Measurements from ENCODE around the gene POMT1.
"Not testable (repeated sequence)": the region's sequence is repeated elsewhere in the genome, so short reads cannot be mapped to it uniquely, and the experiment has no call there.

POMT1 gene

DNA sequence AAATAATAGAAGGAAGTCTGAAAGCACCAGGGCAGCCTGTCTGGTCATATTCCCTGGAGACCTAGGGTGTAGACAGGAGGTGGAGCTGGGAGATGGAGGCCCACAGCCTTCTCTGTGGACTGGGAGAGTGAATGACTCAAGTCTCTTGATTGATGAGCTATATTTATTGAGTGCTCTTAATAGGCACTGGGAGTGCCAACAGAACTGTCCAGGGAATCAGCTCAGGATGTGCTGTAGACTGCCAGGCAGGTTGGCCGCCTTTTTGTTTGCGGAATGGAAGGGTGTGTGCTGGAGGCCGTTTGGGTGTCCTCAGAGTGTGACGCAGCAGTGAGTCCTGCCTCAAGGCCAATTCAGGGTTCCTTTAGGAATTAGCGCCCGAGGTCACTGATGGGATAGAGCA, 33.4 kb upstream of the POMT1 start:
- Histone ChIP-seq H3K27me3 (ENCODE audit: low read depth, low read length) (no peaks in the 10 kb centered on the region), H3K4me3 (ENCODE audit: low read depth in 1 of 2, low read length in 2 of 2) (no peak overlapping the region), H3K36me3 (ENCODE audit: control insufficient read depth in 1 of 2, insufficient read depth in 2 of 2, low read length in 2 of 2) (peaks cover 69 to 83% of the 10 kb centered on the region in 2 donors), H3K27ac (ENCODE audit: low read length) (no peak overlapping the region), H3K4me1 (ENCODE audit: control insufficient read depth in 1 of 2, insufficient read depth in 2 of 2, low read length in 2 of 2) (no peaks in the 10 kb centered on the region), H3K9me3 (ENCODE audit: control insufficient read depth in 1 of 2, low read length in 2 of 2) (no peaks in the 10 kb centered on the region)

DNA sequence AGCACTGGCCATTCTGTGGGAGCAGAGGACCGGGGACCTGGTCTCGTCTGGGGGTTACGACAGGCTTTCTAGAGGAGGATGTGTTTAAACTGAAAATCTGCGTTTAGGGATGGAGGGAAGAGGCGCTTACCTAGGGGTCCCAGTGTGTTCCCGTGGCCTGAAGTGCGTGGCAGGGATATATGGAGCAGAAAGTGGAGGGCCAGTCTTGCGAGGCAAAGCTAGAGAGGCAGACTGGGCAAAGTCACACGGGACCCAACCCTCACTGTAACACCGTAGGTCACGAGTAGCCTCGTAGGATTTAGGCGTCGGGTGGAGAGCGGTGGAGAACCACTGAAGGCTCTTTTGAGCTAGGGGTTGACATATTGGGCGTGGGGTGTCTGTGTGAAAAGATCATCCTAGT, 32.8 kb upstream of the POMT1 start:
- no peak overlapping the region for H3K27ac ChIP-seq (ENCODE audit: low read length)
- peaks cover 72 to 83% of the 10 kb centered on the region in 2 donors for H3K36me3 ChIP-seq (ENCODE audit: control insufficient read depth in 1 of 2, insufficient read depth in 2 of 2, low read length in 2 of 2)
- H3K9me3 ChIP-seq (ENCODE audit: control insufficient read depth in 1 of 2, low read length in 2 of 2), result no peaks in the 10 kb centered on the region
- no peak overlapping the region for H3K4me3 ChIP-seq (ENCODE audit: low read depth in 1 of 2, low read length in 2 of 2)
- H3K4me1 ChIP-seq (ENCODE audit: control insufficient read depth in 1 of 2, insufficient read depth in 2 of 2, low read length in 2 of 2), result no peaks in the 10 kb centered on the region
- no peaks in the 10 kb centered on the region for H3K27me3 ChIP-seq (ENCODE audit: low read depth, low read length)

DNA sequence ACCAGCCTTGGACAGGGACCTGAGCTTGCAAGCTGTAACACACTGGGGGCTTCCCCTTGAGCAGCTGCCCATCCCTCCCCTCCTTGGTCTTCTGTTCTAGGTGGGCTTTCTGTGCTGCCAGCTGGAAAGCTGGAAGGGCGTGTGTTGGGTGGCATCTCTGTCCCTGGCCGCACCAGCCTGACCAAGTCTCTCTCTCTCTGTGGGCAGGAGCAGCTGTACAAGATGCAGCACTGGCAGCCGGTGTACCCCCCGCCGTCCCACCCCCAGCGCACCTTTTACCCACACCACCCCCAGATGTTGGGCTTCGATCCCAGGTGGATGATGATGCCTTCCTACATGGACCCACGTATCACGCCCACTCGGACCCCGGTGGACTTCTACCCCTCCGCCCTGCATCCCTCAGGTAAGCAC, 32.1 kb upstream of the POMT1 start:
- Histone ChIP-seq H3K36me3 (ENCODE audit: control insufficient read depth in 1 of 2, insufficient read depth in 2 of 2, low read length in 2 of 2) (peaks cover 73 to 83% of the 10 kb centered on the region in 2 donors), H3K27me3 (ENCODE audit: low read depth, low read length) (no peaks in the 10 kb centered on the region), H3K4me3 (ENCODE audit: low read depth in 1 of 2, low read length in 2 of 2) (no peak overlapping the region), H3K9me3 (ENCODE audit: control insufficient read depth in 1 of 2, low read length in 2 of 2) (no peaks in the 10 kb centered on the region), H3K27ac (ENCODE audit: low read length) (no peak overlapping the region), H3K4me1 (ENCODE audit: control insufficient read depth in 1 of 2, insufficient read depth in 2 of 2, low read length in 2 of 2) (no peaks in the 10 kb centered on the region)

DNA sequence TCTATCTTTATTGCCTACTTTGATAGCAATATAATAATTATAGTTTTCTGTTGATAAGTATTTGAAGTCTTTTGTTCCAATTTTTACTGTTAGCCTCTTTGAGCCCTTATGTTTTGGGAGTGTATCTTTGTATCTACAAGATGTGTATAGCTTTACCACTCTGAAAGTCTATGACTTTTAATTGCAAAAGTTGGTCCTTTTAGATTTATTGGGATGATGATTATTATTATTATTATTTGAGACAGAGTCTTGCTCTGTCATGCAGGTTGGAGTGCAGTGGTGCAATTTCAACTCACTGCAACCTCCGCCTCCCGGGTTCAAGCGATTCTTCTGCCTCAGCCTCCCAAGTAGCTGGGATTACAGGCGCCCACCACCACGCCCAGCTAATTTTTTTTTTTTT, 30.6 kb upstream of the POMT1 start:
- H3K36me3 ChIP-seq (ENCODE audit: control insufficient read depth in 1 of 2, insufficient read depth in 2 of 2, low read length in 2 of 2), result peaks cover 70 to 89% of the 10 kb centered on the region in 2 donors
- not testable (repeated sequence) for H3K4me3 ChIP-seq (ENCODE audit: low read depth in 1 of 2, low read length in 2 of 2); H3K9me3 ChIP-seq (ENCODE audit: control insufficient read depth in 1 of 2, low read length in 2 of 2); H3K4me1 ChIP-seq (ENCODE audit: control insufficient read depth in 1 of 2, insufficient read depth in 2 of 2, low read length in 2 of 2); H3K27ac ChIP-seq (ENCODE audit: low read length); H3K27me3 ChIP-seq (ENCODE audit: low read depth, low read length)

DNA sequence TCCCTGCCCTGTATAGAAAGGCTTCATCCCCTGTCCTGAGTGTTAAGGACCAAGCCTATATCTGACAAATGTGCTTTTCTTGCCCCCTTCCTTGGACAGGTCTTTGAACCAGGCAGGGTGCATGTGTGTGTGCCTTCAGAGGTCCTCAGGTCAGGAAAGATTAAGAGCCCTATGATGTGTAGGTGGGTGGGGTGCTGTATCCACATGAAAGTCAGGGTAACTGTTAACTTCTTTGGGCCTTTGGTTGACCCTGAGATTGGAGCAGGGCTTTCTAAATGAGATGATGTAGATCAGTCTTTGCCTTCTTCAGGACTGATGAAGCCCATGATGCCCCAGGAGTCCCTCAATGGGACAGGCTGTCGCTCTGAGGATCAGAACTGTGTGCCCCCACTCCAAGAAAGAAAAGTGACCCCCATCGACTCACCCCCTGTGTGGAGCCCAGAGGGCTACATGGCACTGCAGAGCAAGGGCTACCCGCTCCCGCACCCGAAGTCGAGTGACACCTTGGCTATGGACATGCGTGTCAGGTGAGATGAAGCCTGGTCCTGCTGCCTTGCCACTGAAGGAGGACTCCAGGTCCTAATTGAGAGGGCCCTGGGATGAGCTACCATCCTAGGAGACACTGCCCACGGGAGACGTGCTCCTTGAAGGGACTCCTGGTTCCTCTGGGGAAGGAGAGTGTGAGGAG, 29.4 kb upstream of the POMT1 start:
- no peak overlapping the region for H3K27ac ChIP-seq (ENCODE audit: low read length)
- no peaks in the 10 kb centered on the region for H3K4me1 ChIP-seq (ENCODE audit: control insufficient read depth in 1 of 2, insufficient read depth in 2 of 2, low read length in 2 of 2)
- H3K27me3 ChIP-seq (ENCODE audit: low read depth, low read length), result no peaks in the 10 kb centered on the region
- H3K9me3 ChIP-seq (ENCODE audit: control insufficient read depth in 1 of 2, low read length in 2 of 2), result no peaks in the 10 kb centered on the region
- H3K36me3 ChIP-seq (ENCODE audit: control insufficient read depth in 1 of 2, insufficient read depth in 2 of 2, low read length in 2 of 2), result peaks cover 72 to 91% of the 10 kb centered on the region in 2 donors
- no peak overlapping the region for H3K4me3 ChIP-seq (ENCODE audit: low read depth in 1 of 2, low read length in 2 of 2)

DNA sequence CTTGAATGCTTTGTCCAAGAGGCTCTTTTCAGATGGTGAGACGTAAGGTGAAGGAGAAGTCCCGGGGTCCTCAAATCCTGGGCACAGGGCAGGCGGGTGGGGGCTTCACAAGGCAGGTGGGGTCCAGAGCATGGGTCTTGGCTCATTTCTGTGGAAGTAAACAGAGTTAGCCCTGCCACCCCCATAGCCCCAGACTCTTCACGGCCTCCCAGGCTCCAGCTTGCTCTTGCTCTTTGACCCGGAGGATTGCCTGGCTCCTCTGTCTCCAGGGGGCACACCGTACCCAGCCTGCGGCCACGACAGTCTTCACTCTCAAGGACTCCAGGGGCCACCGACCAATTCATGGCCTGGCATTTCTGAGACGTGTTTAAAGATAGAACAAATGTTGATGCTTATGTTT, 28.8 kb upstream of the POMT1 start:
- H3K27ac ChIP-seq (ENCODE audit: low read length), result no peak overlapping the region
- no peaks in the 10 kb centered on the region for H3K4me1 ChIP-seq (ENCODE audit: control insufficient read depth in 1 of 2, insufficient read depth in 2 of 2, low read length in 2 of 2)
- peaks cover 70 to 96% of the 10 kb centered on the region in 2 donors for H3K36me3 ChIP-seq (ENCODE audit: control insufficient read depth in 1 of 2, insufficient read depth in 2 of 2, low read length in 2 of 2)
- H3K9me3 ChIP-seq (ENCODE audit: control insufficient read depth in 1 of 2, low read length in 2 of 2), result no peaks in the 10 kb centered on the region
- H3K27me3 ChIP-seq (ENCODE audit: low read depth, low read length), result no peaks in the 10 kb centered on the region
- H3K4me3 ChIP-seq (ENCODE audit: low read depth in 1 of 2, low read length in 2 of 2), result no peak overlapping the region

DNA sequence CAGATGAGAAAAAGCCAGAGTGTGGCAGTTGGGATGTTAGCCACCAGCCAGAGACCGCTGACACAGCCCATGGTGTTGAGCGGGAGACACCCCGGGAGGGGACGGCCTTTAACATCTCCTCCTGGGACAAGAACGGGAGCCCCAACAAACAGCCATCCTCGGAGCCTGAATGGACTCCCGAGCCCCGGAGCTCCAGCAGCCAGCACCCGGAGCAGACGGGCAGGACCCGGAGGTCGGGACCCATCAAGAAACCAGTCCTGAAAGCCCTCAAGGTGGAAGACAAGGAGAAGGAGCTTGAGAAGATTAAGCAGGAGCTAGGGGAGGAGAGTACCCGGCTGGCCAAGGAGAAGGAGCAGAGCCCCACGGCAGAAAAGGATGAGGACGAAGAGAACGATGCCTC, 28.0 kb upstream of the POMT1 start:
- Histone ChIP-seq H3K9me3 (ENCODE audit: control insufficient read depth in 1 of 2, low read length in 2 of 2) (no peaks in the 10 kb centered on the region), H3K27ac (ENCODE audit: low read length) (no peak overlapping the region), H3K27me3 (ENCODE audit: low read depth, low read length) (no peaks in the 10 kb centered on the region), H3K4me3 (ENCODE audit: low read depth in 1 of 2, low read length in 2 of 2) (no peak overlapping the region), H3K36me3 (ENCODE audit: control insufficient read depth in 1 of 2, insufficient read depth in 2 of 2, low read length in 2 of 2) (peaks cover 72 to 99% of the 10 kb centered on the region in 2 donors), H3K4me1 (ENCODE audit: control insufficient read depth in 1 of 2, insufficient read depth in 2 of 2, low read length in 2 of 2) (no peaks in the 10 kb centered on the region)

DNA sequence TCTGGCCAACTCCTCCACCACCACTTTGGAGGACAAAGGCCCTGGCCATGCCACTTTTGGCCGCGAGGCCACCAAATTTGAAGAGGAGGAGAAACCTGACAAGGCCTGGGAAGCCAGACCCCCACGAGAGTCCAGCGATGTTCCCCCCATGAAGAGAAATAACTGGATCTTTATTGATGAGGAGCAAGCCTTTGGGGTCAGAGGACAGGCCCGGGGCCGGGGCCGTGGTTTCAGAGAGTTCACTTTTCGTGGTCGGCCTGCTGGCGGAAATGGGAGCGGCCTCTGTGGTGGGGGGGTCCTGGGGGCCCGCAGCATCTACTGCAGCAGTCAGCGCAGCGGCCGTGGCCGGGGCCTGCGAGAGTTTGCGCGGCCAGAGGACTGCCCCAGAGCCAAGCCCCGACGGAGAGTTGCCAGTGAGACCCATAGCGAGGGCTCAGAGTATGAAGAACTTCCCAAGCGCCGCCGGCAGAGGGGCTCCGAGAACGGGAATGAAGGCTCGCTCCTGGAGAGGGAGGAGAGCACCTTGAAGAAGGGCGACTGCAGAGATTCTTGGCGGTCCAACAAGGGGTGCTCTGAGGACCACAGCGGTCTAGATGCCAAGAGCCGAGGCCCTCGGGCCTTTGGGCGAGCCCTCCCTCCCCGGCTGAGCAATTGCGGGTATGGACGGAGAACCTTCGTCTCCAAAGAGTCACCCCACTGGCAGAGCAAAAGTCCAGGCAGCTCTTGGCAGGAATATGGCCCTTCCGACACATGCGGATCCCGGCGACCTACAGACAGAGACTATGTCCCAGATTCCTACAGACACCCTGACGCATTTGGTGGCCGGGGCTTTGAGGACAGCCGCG, 27.4 kb upstream of the POMT1 start:
- Histone ChIP-seq H3K9me3 (ENCODE audit: control insufficient read depth in 1 of 2, low read length in 2 of 2) (no peaks in the 10 kb centered on the region), H3K27ac (ENCODE audit: low read length) (no peak overlapping the region), H3K4me1 (ENCODE audit: control insufficient read depth in 1 of 2, insufficient read depth in 2 of 2, low read length in 2 of 2) (no peaks in the 10 kb centered on the region), H3K27me3 (ENCODE audit: low read depth, low read length) (no peaks in the 10 kb centered on the region), H3K36me3 (ENCODE audit: control insufficient read depth in 1 of 2, insufficient read depth in 2 of 2, low read length in 2 of 2) (peaks cover 71 to 98% of the 10 kb centered on the region in 2 donors), H3K4me3 (ENCODE audit: low read depth in 1 of 2, low read length in 2 of 2) (no peak overlapping the region)

DNA sequence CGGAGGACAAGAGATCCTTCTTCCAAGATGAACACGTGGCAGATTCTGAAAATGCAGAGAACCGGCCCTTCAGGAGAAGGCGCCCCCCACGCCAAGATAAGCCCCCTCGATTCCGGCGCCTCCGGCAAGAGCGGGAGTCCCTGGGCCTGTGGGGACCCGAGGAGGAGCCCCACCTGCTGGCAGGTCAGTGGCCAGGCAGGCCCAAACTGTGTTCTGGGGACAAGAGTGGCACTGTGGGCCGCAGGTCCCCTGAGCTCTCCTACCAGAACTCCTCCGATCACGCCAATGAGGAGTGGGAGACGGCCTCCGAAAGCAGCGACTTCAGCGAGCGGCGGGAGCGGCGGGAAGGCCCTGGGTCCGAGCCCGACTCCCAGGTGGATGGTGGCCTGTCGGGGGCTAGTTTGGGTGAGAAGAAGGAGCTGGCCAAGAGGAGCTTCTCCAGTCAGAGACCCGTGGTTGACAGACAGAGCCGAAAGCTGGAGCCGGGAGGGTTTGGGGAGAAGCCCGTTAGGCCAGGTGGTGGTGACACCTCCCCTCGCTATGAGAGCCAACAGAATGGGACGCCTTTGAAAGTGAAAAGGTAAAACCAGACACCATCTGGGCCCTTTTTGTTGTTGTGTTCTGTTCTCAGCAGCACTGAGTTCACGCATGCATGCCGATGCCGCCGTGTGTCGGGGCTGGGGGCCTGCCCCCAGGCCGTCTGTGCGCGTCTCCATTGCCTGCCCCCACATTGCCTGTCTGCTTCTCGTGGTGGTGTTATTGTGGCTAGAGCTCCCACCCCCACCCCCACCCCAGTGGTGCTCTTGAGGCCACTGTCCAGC, 26.6 kb upstream of the POMT1 start:
- Histone ChIP-seq H3K27ac (ENCODE audit: low read length) (no peak overlapping the region), H3K4me3 (ENCODE audit: low read depth in 1 of 2, low read length in 2 of 2) (no peak overlapping the region), H3K27me3 (ENCODE audit: low read depth, low read length) (no peaks in the 10 kb centered on the region), H3K4me1 (ENCODE audit: control insufficient read depth in 1 of 2, insufficient read depth in 2 of 2, low read length in 2 of 2) (no peaks in the 10 kb centered on the region), H3K36me3 (ENCODE audit: control insufficient read depth in 1 of 2, insufficient read depth in 2 of 2, low read length in 2 of 2) (peaks cover 67 to 96% of the 10 kb centered on the region in 2 donors), H3K9me3 (ENCODE audit: control insufficient read depth in 1 of 2, low read length in 2 of 2) (no peaks in the 10 kb centered on the region)

DNA sequence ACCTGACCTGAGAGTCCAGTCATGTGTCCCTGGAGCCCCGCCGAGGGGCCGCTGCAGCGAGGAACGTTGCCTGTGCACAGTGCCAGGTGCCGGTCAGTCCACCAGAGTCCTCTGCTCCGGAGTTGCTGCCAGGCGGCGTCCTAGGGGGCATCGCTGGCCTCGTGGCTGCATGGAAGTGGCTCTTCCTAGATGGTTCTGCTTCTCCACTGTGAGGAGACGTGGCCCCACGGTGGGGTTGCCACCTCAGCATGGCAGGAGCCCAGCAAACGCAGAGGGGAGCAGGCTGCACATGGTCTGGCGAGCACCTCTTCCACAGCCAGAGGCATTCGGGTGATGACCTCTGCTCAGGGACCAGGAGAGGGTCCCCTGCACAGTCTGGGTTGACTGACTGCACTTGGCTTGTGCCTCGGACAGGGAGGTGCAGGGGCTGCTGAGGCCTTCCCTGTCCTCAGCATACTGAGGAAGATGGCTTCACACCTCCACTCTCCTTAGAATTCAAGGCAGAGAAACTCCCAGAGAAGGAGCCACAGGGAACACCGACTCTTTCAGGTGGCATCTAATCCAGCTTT, 25.9 kb upstream of the POMT1 start:
- no peaks in the 10 kb centered on the region for H3K27me3 ChIP-seq (ENCODE audit: low read depth, low read length)
- no peak overlapping the region for H3K4me3 ChIP-seq (ENCODE audit: low read depth in 1 of 2, low read length in 2 of 2)
- peaks cover 62 to 94% of the 10 kb centered on the region in 2 donors for H3K36me3 ChIP-seq (ENCODE audit: control insufficient read depth in 1 of 2, insufficient read depth in 2 of 2, low read length in 2 of 2)
- H3K27ac ChIP-seq (ENCODE audit: low read length), result no peak overlapping the region
- no peaks in the 10 kb centered on the region for H3K9me3 ChIP-seq (ENCODE audit: control insufficient read depth in 1 of 2, low read length in 2 of 2)
- no peaks in the 10 kb centered on the region for H3K4me1 ChIP-seq (ENCODE audit: control insufficient read depth in 1 of 2, insufficient read depth in 2 of 2, low read length in 2 of 2)

DNA sequence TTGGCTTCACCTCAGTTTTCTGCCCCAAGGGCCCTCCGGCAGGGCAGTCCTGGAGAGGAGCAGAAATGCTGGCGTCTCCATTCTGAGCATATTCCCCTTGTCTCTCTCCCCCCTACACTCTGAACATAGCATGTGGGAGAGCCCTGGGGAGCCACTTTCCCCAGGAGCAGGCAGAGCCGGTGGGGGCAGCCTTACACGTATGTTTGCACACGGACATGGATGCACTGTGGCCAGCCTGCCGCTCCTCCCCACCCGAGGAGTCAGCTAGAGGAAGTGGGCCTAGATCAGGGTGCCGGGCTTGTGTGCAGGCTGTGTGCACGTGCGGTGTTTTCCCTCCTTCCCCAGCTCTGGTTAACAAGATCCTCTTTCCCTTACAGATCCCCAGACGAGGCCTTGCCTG, 25.4 kb upstream of the POMT1 start:
- Histone ChIP-seq H3K36me3 (ENCODE audit: control insufficient read depth in 1 of 2, insufficient read depth in 2 of 2, low read length in 2 of 2) (peaks cover 67 to 95% of the 10 kb centered on the region in 2 donors), H3K27me3 (ENCODE audit: low read depth, low read length) (no peaks in the 10 kb centered on the region), H3K4me3 (ENCODE audit: low read depth in 1 of 2, low read length in 2 of 2) (no peak overlapping the region), H3K27ac (ENCODE audit: low read length) (no peak overlapping the region), H3K9me3 (ENCODE audit: control insufficient read depth in 1 of 2, low read length in 2 of 2) (no peaks in the 10 kb centered on the region), H3K4me1 (ENCODE audit: control insufficient read depth in 1 of 2, insufficient read depth in 2 of 2, low read length in 2 of 2) (no peaks in the 10 kb centered on the region)

Data from muscle layer of duodenum (tissue), 2 donors.